RPMI7951 (cell line): ENCODE results near the gene JAK2. TPM values are rescaled to one million over a fixed set of nuclear protein-coding genes. Genes with fewer than 3 reads are reported as not detected.
"Not testable (repeated sequence)": the region's sequence is repeated elsewhere in the genome, so short reads cannot be mapped to it uniquely, and the experiment has no call there.

Source experiments
- DNase-seq: peaks from one replicate; pipeline ENCODE4 v3.0.0-alpha.2; 2012; ENCODE audit warnings: low read depth
- total RNA-seq: library from RNA; depleted of rRNA; stranded (reverse); fragments of >200 nt; shearing (Covaris generic); gene quantifications from 2 replicates; pipeline ENCODE4 v1.2.3, GENCODE V29; 2014

The JAK2 gene
- total RNA-seq, 1 experiment from 2014 or later: 5.8 TPM

DNA sequence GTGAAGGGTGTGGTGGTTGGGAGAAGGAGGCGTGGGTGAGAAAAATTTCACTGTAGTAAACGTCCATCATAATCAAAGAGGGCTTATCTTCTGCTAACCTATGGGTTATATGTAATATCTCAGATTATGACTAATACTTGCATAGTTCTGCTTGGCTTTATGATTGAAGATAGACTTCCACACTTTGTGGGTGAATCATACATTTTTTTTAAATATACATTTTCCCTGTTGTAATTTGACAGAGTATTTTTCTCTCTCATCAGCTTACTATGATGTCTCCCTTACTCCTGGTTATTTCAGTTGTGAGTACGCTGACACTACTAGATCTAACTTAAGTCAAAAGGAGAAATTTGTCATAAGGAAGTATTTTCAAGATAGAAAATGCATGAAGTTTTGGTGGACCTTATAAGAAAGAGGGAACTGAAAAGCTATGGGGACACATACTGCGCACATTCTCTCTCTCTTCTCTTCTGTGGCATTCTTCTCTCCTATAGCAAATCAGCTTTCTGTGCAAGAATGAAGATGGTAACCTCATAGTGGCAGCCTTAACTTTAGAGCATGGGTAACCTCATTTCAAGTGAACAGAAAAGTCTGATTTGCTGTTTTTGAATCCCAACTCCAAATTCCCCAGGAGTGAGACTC is 4.9 kb upstream of the JAK2 start:
- no peak for DNase-seq

DNA sequence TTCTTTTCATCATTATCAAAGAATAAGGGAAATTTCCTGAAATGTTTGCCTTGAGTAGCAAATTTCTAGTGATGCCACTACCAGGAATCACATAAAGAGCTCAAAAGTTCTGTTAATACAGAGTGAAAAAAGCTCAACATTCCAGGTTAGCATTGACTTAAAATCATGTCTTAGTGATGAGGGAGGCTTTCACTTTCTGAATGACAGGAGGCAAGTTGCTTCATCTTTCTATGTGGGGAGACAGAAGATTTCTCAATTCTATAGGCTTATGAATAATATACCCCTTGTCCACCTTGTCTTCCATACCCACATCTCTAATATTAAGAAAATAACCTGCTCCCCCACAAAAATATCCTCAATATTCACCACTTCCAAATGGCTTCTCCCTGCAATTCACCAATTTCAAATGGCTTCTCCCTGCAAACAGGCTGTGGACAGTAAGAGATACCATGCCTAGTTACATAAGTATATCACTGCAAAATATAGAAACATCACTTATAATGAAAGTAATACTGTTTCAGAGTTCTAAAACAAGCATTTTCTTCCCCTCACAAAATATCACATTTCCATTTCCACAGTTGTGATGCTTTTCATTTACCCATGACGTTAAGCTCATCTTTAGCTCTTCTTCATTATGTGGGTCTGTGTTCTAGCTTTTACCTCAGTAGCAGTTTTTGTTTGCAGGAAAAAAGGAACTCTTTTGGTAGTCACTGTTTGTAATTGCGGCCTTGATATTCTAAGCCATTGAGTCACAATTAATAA is 2.2 kb upstream of the JAK2 start:
- no peak for DNase-seq

DNA sequence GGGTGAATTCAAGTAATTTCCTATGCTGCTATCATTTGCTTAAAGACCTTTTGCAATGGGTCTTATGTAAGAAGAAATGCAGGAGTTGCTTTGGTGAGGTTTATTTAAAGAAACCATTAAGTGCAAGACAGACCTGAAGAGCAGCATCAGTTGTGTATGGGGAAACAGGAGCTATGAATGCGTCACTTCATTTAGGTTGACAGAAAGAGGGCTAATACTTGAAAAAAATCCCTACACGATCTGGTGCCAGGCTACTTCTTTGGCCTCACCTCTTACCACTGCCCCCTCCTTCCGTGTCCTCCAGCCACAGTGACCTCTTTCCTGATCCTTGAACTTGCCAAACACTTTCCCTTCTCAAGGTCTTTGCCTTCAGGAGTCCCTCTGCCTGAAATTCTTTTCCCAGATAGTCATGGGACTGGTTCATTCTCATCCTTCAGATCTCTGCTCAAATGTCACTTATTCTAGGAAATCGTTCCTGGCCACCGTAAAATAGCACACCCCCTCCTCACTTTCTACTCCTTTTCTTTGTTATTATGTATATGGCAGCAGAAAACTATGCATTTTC is 1.4 kb upstream of the JAK2 start:
- no peak for DNase-seq

DNA sequence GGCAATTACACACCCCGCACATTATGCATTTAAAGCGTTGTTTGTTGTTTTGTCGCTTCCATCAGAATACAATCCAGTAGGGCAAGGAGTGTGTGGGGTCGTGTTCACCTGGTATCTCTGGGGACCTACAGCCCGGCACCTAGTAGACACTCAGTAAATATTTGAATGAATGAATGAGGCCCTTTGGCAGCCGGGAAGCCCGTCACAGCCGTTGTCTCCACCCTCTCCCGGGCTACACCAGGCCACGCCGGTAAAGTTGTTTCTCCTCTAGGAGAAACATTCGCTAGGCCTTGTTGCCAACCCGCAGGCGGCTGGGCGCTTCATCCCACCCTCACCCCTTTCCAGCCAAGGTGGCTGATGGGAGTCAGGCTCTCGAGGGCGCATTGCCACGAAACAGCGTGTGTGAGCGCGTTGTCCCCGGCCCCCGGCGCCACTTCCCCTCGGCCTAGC is 876 bp upstream of the JAK2 start:
- DNase-seq: no peak

DNA sequence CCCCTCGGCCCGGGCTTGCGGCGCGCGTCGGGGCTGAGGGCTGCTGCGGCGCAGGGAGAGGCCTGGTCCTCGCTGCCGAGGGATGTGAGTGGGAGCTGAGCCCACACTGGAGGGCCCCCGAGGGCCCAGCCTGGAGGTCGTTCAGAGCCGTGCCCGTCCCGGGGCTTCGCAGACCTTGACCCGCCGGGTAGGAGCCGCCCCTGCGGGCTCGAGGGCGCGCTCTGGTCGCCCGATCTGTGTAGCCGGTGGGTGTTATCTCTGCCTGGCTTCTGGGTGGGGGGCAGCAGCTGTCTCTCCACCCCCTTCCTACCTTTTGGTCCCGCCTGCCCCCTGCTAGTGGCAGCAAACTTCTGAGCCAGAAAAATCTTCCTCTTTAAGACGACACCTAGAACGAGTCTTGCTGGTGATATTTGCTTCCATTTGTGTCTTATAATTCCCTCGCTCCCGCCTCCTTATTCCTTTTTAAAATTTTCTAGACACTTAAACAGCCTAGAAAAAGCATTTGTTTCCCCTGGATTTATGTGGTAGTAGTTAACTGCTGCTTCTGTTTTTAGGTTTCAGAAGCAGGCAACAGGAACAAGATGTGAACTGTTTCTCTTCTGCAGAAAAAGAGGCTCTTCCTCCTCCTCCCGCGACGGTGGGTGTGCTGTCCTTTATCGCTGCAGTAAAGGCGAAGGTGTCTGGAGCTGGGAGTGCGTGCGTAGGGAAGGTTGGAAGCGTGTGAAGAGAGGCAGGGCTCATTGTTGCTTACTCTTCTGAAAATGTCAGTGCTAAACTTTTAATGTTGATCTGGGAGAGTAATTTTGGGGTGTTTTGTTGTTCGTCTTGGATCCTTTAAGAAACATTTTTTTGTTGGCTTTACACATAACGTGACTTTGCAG is 554 bp downstream of the JAK2 start:
- peak; percentile 45 for DNase-seq

DNA sequence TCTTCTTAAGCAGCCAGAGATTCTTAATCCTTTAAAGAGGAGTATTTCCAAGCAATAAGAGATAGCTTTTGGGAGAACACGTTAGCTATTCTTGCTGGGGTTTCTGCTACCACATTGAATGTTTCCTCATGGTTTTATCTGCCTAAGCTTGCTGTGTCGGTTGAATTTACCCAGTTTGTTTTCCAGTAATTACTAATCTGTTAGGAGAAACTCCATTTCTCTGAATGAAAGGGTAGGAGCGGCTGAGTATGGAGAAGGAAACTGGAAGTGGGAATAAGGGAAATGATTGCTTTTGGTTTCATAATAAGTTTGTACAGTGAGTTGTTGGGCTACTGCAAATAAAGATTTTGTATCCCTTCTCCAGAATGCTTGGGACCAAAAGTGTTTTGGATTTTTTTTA is 1.2 kb downstream of the JAK2 start:
- no peak for DNase-seq

DNA sequence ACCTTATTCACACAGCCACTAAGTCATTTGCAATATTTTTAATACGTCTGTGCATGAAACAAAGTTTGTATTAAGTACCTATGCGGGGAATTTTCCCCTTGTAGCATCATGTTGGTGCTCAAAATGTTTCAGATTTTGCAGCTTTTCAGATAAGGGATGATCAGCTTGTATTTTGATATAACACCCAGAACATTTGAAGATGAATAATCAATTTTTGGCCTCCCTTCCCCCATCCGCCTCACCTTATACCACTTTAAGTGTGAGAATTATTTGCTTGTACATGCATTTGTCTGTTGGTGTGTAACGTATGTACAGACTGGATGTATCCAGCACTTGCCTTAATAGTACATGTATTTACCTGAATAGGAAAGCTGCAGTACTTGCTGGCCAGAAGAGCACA is 1.7 kb downstream of the JAK2 start:
- DNase-seq: no peak

DNA sequence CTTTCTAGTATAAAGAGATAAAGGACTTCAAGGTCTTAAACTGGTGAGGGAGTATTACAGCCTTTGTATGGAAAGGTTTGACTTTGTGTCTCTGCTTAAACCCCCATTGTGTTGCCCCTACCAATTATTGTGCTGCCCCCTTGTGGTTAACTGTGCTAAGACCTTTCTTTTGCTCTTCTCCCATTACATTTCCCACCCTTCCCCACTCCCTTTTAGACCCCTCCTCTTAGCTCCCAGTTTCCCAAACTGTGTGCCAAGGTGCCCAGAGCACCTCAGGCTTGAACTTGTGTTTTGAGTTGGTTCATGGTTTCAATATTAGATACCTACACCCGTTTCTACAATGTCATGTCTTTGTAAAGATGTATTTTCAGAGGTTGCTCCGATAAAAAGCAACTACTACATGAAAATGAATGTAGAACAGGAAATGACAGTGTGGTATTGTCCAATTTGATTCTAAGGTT is 2.9 kb downstream of the JAK2 start:
- peak; percentile 66 for DNase-seq

DNA sequence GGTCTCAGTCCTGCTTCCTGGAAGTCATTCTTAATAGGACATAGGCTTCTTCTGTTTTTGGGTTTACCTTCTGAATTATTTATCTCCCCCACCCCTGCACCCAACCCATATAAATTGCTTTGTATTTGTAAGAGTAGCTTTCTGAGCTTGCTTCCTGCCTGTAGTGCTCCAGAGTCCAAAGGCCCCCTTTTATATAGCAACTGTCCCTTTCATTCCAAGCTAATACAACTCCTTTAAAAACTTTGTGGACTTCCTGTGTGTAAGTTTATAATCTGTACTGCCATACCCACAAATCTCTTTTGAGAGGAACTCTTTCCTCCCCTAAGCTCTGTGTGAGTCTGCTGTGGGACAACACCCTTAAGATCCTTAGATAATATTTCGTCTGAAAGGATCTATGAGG is 7.8 kb downstream of the JAK2 start:
- DNase-seq: no peak

DNA sequence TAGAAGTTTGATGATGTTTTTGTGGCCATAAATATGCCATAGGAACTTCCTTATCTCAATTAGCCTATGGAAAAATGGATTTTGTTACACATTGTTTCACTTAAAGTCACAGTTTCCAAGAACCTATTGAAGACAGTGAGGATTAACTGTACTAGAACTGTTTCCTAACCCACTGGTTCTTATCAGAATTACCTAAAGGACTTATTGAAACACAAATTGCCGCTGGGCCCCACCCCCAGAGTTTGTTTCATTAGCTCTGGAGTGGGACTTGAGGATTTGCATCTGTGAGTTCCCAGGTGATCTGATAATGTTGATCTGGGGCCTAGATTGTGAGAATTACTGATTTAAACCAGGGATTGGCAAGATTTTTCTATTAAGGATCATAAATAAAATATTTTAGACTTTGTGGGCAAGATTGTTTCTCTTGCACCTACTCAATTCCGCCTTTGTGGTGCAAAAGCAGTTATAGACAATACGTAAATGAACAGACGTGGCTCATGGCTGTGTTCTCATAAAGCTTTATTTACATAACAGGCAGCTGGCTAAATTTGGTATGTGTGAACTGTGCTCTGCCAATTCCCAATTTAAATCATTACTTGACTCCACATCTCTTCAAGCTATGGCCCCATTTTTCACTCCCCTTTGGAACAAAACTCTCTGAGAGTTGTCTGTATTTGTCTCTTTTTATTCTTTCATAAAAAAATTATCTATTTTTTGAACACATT is 9.3 kb downstream of the JAK2 start:
- DNase-seq: no peak

DNA sequence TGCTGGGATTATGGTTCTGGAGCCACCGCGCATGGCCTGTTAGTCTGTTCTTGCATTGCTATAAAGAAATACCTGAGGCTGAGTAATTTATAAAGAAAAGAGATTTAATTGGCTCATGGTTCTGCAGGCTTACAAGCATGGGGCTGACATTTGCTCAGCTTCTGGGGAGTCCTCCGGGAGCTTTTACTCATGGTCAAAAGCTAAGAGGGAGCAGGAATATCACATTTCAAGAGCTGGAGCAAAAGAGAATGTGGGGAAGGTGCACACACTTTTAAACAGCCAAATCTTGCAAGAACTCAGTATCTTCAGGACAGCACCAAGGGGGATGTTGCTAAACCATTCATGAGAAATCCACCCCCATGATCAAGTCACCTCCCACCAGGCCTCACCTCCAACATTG is 12.1 kb downstream of the JAK2 start:
- DNase-seq: no peak

DNA sequence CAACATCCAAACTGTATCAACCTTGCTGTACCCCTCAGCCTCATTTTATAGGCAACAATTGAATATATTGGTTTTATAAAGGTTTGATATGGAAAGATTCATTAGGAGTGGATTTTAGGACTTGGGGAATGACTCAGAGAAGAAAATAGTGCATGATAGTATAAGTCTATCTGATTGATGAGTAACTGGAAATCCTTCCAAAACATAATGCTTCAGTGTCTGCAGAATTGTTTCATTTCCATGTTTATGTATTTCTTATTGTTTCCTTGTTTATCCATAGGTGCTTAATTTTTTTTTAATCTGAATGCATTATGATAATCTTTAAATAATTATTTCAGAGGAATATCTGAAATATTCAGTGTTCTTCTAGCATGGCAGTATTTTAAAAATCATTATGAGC is 12.6 kb downstream of the JAK2 start:
- no peak for DNase-seq

DNA sequence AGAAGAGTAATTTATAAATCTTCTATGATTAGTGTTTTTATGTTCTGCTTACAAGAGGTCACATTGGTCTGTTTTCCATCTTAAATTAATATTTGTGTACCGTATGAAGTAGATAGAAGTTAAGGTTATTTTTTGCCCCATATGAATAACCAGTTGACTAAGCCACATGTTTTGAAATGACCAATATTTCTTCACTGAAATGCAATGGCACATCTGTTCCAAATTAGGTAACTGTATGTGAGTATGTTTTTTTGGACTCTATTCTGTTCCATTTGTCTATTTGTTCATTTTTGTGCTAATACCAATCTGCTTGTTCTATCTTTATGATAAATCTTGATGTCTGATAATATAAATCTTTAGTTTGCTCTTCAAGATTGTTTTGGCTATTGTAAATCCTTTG is 17.7 kb downstream of the JAK2 start:
- DNase-seq: peak; percentile 23

DNA sequence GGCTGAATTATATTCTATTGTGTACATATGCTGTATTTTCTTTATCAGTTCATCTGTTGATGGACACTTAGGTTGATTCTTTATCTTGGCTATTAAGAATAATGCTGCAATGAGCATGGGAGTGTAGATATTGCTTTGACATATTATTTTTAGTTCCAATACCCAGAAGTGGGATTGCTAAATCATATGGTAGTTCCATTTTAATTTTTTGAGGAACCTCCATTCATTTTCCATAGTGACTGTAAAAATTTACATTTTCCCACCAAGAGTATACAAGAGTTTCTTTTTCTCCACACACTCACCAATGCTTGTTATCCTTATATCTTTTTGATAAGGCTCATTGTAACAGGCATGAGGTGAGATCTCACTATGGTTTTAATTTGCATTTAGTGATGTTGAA is 19.4 kb downstream of the JAK2 start:
- no peak for DNase-seq

DNA sequence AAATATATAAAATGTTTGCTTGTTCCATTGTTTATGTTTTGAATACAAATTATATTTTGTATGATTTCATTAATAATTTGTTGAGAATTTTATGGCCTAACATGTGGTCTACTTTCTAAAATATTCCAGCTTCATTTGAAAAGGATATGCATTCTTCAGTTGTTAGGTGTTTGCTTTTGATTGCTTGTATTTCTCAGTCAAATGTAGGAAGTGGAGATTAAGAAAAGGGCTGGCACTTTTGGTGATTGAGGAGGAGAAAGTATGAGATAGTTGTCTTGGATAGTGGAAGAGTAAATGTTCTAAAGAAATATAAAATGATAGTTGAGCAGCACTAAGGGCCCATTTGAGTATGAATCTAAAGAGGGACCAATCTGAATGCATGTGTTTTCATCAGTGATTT is 23.1 kb downstream of the JAK2 start:
- no peak for DNase-seq

DNA sequence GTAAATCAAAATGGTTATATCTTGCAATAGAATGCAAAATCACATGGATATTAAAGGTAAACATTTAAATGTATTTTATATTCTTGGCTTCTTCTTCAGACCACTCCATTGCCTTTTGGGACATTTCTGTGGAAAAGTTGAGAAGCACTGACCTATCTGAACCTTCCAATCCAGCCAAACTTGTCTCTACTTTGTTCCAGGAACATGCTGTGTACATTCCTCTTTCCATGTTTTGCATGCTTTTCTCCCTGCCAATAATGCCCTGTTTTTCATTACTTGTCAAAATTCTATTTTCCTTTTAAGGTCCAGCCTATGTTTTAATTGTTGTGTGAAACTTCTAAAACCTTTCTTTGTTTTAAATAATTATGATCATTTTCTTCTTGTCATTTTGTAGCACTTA is 28.3 kb downstream of the JAK2 start:
- no peak for DNase-seq

DNA sequence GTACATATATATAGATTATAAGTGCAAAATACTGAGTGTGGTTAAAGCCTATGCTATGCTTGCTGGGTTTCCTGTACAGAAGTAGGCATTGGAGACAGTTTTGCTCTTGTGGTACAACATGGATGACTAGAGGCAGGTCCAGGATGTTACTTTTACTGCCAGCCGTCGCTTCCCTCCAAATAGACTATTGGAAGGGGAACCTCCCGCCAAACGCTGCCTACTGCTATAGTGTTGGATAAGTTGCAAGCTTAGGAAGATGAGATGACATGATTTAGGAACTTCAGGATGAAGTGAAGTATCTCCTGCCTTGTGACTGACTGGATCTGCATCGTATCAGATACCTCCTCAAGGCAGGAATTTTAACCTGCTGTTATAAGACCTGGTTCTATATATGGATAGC is 30.9 kb downstream of the JAK2 start:
- no peak for DNase-seq

DNA sequence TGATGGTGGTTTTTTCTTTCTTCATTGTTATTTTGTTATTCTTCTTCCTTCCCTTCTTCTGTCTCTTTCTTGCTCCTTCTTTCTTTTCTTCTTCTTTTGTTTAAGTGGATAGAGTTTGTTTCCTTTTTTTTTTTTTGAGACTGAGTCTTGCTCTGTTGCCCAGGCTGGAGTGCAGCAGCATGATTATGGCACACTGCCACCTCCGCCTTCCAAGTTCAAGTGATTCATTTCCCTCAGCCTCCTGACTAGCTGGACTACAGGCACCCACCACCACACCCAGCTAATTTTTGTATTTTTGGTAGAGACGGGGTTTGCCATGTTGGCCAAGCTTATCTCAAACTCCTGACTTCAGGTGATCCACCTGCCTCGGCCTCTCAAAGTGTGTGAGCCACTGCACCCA is 40.3 kb downstream of the JAK2 start:
- peak; percentile 20 for DNase-seq

DNA sequence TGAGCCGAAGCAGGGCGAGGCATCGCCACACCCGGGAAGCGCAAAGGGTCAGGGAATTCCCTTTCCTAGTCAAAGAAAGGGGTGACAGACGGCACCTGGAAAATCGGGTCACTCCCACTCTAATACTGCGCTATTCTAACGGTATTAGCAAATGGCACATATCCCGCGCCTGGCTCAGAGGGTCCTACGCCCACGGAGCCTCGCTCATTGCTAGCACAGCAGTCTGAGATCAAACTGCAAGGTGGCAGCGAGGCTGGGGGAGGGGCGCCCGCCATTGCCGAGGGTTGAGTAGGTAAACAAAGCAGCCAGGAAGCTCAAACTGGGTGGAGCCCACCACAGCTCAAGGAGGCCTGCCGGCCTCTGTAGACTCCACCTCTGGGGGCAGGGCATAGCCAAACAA is 46.9 kb downstream of the JAK2 start:
- not testable (repeated sequence) for DNase-seq

DNA sequence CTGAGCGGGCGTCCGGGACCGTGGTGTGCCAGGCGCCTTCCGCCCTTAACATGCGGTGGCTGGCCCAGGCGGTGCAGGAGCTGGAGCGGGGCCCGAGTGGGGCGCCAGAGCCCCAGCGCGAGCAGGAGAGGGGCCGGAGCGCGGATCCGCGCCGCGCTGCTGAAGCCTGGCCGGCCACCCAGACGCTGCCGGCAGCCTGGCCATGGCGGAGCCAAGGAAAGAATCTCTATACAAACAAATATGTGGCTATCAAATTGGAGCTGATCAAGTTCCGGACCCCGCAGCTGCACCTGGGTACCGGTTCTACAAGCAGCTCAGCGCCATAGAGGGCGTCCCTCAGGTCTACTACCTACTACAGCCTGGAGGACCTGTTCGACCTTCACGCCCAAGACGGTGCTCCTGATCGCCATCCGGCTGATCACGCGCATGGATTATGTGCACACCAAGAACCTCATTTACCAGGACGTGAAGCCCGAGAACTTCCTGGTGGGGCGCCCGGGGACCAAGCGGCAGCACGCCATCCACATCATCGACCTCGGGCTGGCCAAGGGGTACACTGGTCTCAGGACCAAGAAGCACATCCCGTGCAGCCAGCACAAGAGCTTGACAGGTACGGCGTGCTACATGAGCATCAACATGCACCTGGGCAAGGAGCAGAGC is 55.8 kb downstream of the JAK2 start:
- DNase-seq: no peak
